K562 (cell line): ENCODE measurements around the gene TUBA8.

Experiments
- CHD2 ChIP-seq: IDR thresholded peaks from 2 replicates; pipeline ENCODE4 v1.6.1; 2011; ENCODE audit warnings: low read depth, low read length
- CTCF ChIP-seq, 3 experiments: IDR thresholded peaks in 2 of 3; conservative IDR thresholded peaks in 1 of 3; 2 replicates each; pipeline ENCODE4 v1.5.1; 2011 to 2012; ENCODE audit warnings: low read length in 3 of 3, mild to moderate bottlenecking in 3 of 3, control low read depth in 2 of 3, improper control_type of control experiment in 1 of 3, inconsistent platforms in 1 of 3, low read depth in 1 of 3, mixed read lengths in 1 of 3, moderate library complexity in 1 of 3; ENCODE audit not compliant: insufficient read depth in 2 of 3
- FOSL1 ChIP-seq: fragments of 200-800 bp; sonication (Bioruptor generic); conservative IDR thresholded peaks from 2 replicates; pipeline ENCODE4 v1.6.1; 2016; ENCODE audit warnings: missing genetic modification characterization, missing compliant biosample characterization
- FOXK1 ChIP-seq: sonication (generic); formaldehyde crosslinking; IDR thresholded peaks from 2 replicates; pipeline ENCODE4 v1.8.0; 2022; ENCODE audit warnings: missing genetic modification reagents, mild to moderate bottlenecking, borderline replicate concordance
- HDAC2 ChIP-seq: fragments of 450-650 bp; IDR thresholded peaks from 2 replicates; pipeline ENCODE4 v1.6.1; 2016; ENCODE audit warnings: mild to moderate bottlenecking
- JUN ChIP-seq, 2 experiments: sonication (generic) in 1 of 2; formaldehyde crosslinking in 1 of 2; IDR thresholded peaks; 2 replicates each; pipeline versions ENCODE4 v1.6.1 to v1.8.0; 2012 to 2022; ENCODE audit warnings: borderline replicate concordance in 2 of 2, mild to moderate bottlenecking in 2 of 2, improper control_type of control experiment in 1 of 2, low read depth in 1 of 2, low read length in 1 of 2, missing genetic modification reagents in 1 of 2
- NCOA2 ChIP-seq, 2 experiments: fragments of 450-650 bp; IDR thresholded peaks; 2 replicates each; pipeline ENCODE4 v1.6.1; 2018; ENCODE audit warnings: mild to moderate bottlenecking in 2 of 2, moderate library complexity in 1 of 2; ENCODE audit not compliant: partially characterized antibody in 2 of 2
- PTRF ChIP-seq: fragments of 450-650 bp; IDR thresholded peaks from 2 replicates; pipeline ENCODE4 v1.6.1; 2016; ENCODE audit warnings: mild to moderate bottlenecking, missing genetic modification characterization, missing compliant biosample characterization
- RAD21 ChIP-seq, 2 experiments: fragments of 250-450 bp in 1 of 2; fragments of 450-650 bp in 1 of 2; sonication (Bioruptor Pico) in 1 of 2; formaldehyde crosslinking in 1 of 2; IDR thresholded peaks in 1 of 2; conservative IDR thresholded peaks in 1 of 2; 2 replicates each; pipeline versions ENCODE4 v1.4.0 to v1.8.0; 2020 to 2022; ENCODE audit warnings: mild to moderate bottlenecking in 2 of 2, moderate library complexity in 1 of 2
- RCOR1 ChIP-seq, 2 experiments: IDR thresholded peaks; 2 replicates each; pipeline ENCODE4 v1.6.1; 2012; ENCODE audit warnings: low read depth in 2 of 2, low read length in 2 of 2, borderline replicate concordance in 1 of 2, improper control_type of control experiment in 1 of 2
- SPI1 ChIP-seq: IDR thresholded peaks from 2 replicates; pipeline ENCODE4 v1.6.1; 2011; ENCODE audit warnings: low read depth, low read length, control low read depth, borderline replicate concordance
- ZBTB7A ChIP-seq: IDR thresholded peaks from 2 replicates; pipeline ENCODE4 v1.6.1; 2011; ENCODE audit warnings: low read depth, mild to moderate bottlenecking, low read length, moderate library complexity, borderline replicate concordance; ENCODE audit not compliant: control insufficient read depth
- ZFPM2 ChIP-seq: fragments of 250-450 bp; sonication (Bioruptor Pico); IDR thresholded peaks from 2 replicates; pipeline ENCODE4 v1.5.1; 2022; ENCODE audit warnings: mild to moderate bottlenecking

DNA sequence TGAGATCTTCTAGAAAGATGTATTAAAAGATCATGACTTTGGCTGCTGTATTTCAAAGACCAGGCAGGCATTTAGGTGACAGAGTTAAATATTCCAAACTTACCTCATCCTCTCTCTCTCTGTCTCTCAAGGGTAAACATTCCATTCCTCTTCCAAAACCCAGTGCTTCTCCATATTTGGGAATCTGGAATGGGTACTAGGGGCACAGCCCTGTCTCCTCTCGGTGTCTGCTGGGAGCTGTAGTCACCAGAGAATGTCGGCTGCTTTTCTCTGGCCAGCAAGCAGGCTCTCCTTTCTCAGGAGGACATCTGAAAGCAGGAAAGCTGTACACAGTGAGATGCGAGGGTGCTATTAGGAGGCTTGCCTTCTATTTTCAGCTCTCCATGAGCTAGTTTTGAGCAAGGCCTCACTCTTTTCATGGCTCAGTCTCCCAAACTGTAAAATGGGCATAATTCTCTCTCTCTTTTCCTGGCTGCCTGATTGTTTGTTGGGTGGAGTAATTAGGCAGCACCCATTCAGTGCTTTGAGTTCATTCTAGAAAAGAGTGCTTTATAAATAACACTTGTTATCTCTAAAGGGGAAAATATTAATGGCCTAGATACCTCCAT lies 42.1 kb upstream of the TUBA8 start:
- TF ChIP-seq ZFPM2 (CRISPR knock-in tag) = no peak
- no peak for TF ChIP-seq NCOA2 (IDR thresholded peaks at IDR 0.05; ENCODE audit: partially characterized antibody in 2 of 2)
- no peak for TF ChIP-seq FOSL1 (tag)
- TF ChIP-seq PTRF = no peak
- no peak for TF ChIP-seq HDAC2
- TF ChIP-seq SPI1 = no peak
- no peak for TF ChIP-seq CTCF (IDR thresholded peaks at IDR 0.05 in 2 of 3, conservative IDR thresholded peaks at IDR 0.05 in 1 of 3; ENCODE audit: insufficient read depth in 2 of 3, low read depth in 1 of 3, low read length in 3 of 3)
- no peak for TF ChIP-seq ZBTB7A
- no peak for TF ChIP-seq CHD2
- no peak for TF ChIP-seq RCOR1 (IDR thresholded peaks at IDR 0.05; ENCODE audit: borderline replicate concordance in 1 of 2, low read depth in 2 of 2, low read length in 2 of 2)
- no peak for TF ChIP-seq JUN (IDR thresholded peaks at IDR 0.05; ENCODE audit: borderline replicate concordance, low read depth, low read length)
- TF ChIP-seq JUN (CRISPR knock-in tag; IDR thresholded peaks at IDR 0.05; ENCODE audit: borderline replicate concordance) = no peak
- no peak for TF ChIP-seq FOXK1 (CRISPR knock-in tag)
- no peak for TF ChIP-seq RAD21 (CRISPR knock-in tag; conservative IDR thresholded peaks at IDR 0.05 in 1 of 2, IDR thresholded peaks at IDR 0.05 in 1 of 2)
